ENCODE data around the gene CCDC169.
"Not testable (repeated sequence)": the region's sequence is repeated elsewhere in the genome, so short reads cannot be mapped to it uniquely, and the experiment has no call there.

Gene CCDC169

DNA sequence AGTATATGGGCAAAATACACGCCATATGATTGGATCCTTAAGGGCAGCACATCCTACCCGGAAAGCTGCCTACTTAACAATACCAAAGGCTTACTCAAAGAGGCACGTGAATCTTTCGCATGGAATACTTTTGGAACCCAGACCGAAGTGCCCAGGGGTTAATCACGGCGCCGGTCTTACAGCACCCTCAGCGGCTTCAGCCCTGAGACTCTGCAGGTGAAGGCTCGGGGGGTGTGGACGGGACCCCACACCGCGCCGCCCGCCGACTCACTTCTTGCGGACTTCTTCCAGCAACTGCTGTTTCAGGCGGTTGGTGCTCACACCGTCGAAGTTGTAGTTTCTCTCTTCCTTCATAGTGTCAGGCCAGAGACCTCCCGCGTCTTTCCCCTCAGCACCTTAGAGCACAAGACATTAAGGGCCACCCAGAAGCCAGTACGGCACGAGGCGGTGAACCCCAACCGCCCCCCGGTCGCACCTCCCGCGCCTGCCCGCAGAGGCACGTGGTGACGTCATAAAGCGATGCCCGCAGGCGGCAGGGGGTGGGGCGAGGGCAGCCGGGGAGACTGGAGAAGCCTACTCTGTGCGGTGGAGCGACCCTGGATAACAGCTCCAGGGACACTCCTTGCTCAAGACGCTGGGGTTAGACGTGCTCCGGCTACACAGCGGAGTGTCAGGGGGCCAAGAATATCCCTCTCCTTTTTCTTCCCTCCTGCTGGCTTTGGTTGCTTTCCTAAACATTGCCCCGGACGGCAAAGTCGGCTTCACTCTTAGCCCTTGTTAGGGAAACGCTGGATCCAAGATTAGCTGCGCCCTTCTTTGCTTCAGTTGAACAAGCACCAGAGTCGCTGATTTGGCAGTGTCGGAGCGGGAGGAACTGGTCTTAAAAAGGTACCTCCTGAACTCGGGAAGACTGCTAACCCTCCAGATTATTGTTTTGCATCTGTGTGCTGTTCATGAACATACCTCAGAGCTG is at the start of gene CCDC169:
TSS of gene CCDC169 (minus strand) at position 449 of the 973 bp plus-strand sequence. CDS start at position 354, 95 bp downstream.
- DNase-seq (ENCODE audit: low read depth): peak; percentile 32

DNA sequence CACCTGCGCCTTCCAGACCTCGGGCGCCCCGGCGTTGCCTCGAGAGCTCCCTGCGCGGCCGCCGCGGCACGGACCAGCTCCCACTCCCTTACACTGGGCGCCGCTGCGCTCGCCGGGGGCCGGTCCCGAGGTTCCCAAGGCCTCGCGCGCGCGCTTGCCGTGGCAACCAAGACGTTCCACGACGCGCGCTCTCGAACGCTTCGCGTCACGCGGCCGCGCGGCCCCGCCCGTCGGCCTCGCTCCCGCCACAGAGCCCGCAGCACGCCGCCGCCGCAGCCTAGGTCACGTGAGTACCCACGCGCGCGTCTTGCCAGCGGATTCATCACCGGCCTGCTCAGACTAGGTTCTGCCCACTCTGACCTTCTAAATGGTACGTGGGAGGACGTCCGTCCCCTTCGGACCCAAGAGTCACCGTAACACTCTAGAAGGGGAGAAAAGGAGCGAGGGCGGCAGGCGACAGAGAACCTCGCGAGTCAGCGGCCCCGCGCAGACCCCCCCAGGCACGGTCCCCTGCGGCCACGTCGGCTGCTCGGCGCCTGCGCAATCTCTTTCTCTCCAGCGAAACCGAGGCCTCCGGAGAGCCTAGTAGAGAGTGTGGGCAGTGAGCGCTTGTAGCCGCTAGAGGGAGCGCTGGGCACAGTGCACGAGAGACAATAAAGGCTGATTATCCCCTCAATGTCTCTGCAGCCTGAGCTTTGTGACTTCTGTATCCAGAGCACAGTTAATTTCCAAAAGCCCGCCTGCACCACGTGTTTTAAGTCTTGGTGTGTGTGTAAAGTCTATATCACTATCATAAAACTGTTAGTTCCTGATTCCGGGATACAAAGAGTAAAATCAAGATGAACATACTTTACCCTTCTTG is 48.8 kb upstream of the CCDC169 start, which contains the start of gene SPART:
TSS of gene SPART (minus strand) at position 173 of the 862 bp plus-strand sequence. CDS start 10,564 bp downstream, outside the sequence.
- DNase-seq (ENCODE audit: low read depth): peak; percentile 84

DNA sequence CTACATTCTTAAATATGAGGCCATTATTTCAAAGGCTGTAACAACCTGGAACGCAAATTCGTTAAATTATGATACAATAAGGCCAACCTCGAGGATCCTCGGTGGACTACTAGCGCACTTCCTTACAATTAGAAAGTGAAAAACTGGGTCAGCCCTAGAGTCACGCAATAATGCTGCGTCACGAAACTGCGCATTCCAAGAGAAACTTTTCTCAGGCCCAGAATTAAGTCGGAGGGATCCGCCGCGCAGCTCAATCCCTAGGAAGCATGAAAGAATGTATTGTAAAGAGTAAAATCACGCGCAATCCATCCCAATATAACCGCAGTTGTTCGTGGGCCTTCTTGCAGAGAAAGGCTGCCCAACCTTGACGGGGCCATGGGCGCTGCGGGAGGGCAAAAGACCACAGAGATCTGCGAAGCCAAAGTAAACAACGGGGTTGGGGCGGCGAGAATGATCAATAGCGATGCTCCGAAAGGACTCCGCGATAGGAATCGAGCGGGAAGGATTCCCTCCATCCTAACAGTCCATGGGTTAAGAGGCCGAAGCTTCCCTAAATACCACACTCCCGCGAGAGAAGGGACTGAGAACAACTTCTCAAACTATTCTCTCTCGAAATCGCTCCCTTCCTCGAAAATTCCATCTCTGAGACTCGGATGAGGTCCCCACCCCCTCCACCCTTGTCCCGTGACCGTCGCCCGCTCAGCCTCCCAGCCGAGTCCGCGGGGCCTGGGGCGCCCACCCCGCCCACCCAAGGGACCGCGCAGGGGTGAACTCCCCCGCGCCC is 48.0 kb upstream of the CCDC169 start:
- peak; percentile 74 for DNase-seq (ENCODE audit: low read depth)

DNA sequence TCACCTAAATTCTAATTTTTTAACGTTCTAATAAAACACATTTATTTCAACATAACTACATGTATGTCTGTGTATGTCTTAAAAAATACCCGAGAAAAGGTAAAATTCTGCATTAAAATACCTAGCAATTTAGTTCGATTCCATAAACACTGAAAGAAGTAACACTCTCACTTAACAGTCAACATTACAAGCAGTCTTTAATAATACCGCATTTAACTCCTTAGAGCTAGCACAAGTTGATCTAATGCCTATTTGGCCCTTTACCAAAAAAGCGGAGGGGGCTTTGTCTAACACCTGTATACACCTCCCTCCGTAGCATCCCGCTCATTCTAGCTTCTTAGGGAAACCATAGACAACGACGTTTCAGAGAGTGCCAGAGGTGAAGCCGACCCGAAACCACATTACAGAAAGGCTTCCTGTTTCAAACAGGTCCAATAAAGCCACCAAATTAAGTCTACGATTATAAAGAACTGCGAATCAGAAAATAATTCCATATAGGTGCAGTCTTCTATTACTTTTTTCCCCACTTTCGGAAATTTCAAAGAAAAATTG is 47.3 kb upstream of the CCDC169 start:
- DNase-seq (ENCODE audit: low read depth): no peak

DNA sequence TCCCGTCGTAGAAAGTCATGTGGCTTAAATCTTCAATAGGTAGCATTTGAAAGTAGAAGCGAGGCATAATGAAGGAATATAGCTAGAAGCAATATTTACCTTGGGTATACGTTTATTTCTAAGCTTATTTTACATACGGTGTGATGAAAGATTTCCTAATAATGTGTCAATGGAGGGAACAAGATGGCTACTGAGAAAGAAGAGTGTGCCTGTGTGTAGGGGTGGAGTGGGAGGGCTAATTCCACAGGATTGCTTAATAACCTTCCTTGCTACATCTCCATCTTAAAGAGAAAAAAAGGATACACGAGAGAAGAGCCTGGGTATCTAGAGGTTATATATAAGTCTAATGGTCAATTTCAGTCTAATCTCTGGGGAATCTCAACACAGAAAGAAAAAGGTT is 46.6 kb upstream of the CCDC169 start:
- DNase-seq (ENCODE audit: low read depth): peak; percentile 77

DNA sequence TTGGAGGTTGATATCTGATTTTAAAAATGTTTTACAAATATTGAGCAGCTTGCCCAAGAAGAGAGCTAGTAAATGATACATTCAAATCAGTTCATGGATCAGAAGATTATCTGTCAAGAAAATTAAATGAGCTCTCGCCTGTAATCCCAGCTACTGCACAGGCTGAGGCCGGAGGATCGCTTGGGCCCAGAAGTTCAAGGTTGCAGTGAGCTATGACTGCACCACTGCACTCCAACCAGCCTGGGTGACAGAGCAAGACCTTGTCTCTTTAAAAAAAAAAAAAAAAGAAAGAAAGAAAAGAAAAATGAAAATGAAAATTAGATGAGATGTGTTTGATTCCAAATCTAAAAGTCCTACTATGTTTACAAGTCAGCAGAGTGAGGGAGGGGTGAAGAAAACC is 46.2 kb upstream of the CCDC169 start:
- DNase-seq (ENCODE audit: low read depth): no peak

DNA sequence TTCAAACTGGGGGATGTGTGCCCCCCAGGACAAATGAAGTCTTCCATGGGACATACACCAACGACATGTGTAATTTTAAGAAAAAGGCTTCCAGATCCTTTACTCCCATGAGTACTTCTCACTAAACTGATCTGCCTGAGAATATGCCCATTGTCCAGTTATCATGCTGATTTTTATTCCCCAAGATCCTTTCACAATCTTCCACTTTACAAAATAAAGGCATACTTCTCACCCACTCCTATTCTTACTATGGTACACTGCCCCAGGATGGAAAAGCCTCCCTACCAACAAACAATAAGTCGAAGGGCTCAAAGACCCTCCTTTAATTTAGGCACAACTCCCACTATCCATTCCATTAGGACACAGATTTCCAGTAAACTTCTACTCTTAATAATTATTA is 45.1 kb upstream of the CCDC169 start:
- no peak for DNase-seq (ENCODE audit: low read depth)

DNA sequence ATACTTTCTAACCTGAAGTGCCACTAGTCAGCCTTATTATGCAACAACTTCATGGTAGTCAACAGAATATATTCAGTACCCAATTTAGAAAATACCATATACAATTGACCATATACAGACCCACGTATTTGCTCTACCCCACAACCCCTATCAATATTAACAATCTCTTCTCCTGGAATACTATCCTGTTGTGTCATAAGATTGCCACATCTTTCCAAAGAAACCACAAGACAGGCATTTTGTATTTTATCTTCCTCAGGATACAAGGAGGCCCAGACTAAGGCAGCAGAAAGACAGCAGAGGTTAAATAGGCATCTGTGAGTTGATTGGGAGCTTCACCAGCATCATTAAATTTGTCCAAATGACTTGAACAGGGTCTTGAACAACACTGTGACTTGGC is 44.1 kb upstream of the CCDC169 start:
- DNase-seq (ENCODE audit: low read depth): no peak

DNA sequence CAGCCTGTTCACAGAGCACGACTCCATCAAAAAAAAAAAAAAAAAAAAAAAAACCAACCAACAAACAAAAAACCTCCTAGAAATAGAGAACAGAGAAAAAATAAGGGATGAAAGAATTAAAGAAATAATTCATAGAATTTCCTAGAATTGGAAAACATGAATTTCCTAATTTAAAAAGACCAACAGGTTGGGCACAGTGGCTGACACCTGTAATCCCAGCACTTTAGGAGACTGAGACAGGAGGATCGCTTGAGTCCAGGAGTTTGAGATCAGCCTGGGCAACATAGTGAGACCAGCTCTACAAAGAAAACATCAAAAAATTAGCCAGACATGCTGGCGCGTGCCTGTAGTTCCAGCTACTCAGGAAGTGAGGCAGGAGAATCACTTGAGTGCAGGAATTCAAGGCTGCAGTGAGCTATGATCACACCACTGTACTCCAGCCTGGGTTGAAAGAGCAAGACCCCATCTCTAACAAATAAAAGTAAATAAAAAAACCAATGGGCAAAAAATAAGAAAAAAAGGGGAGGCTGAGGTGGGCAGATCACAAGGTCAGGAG is 42.1 kb upstream of the CCDC169 start:
- DNase-seq (ENCODE audit: low read depth): no peak

DNA sequence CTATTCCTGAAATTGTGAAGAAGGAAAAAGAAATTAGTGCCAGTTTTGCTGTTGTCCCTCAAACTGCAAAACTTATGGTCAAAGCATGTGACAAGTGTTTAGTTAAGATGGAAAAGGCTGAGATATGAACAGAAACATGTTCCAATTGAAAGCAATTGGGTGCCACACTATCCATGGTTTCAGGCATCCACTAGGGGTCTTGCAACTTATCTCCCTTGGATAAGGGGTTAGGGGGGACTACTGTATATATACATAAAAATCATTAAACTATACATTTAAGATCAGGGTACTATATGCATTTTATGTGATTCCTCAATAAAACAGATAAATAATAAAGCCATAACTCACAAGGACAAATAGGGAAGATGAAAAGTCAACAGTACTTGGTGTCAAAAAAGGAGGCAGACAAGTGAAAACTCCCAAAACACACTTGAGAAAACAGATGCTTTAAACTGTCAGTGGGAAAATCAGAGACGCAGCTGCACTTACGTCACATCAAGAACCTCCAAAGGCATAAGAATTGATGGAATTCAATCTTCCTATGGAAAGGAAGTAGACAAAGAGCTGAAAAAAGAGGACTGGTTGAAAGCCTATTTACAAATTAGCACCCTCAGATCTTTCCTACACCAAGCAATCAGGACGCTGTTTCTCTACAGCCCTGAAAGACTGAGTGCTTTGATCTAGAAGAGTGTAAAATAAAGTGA is 40.5 kb upstream of the CCDC169 start:
- no peak for DNase-seq (ENCODE audit: low read depth)

DNA sequence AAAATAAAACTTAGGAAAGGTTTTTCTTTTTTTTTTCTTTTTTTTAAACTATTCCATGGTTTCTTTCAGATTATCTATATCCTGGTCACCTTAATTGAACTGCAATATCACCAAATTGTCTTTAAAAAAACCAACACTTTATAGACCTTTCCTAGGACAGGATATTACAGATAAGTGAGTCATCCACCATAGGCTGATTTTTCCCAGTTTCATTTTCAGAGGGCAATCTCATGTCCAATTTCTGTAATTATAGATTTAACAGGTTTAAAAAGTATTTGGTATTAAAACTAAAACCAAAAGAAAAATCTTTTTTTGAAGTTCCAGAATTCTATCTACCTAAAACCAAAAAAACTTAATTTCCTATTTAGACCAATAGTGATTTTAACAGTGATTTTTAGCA is 35.4 kb upstream of the CCDC169 start:
- no peak for DNase-seq (ENCODE audit: low read depth)

DNA sequence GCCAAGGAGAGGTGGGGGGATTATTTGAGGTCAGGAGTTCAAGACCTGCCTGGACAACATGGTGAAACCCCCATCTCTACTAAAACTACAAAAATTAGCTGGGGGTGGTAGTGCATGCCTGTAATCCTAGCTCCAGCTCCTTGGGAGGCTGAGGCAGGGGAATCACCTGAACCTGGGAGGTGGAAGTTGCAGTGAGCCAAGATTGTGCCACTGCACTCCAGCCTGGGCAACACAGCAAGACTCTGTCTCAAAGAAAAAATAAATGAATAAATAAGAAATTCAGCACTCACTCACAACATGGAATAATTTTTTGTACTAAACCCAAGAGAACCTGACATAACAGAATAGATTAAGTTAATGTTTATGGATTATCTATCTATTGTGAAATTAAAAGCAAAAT is 34.6 kb upstream of the CCDC169 start:
- not testable (repeated sequence) for DNase-seq (ENCODE audit: low read depth)

DNA sequence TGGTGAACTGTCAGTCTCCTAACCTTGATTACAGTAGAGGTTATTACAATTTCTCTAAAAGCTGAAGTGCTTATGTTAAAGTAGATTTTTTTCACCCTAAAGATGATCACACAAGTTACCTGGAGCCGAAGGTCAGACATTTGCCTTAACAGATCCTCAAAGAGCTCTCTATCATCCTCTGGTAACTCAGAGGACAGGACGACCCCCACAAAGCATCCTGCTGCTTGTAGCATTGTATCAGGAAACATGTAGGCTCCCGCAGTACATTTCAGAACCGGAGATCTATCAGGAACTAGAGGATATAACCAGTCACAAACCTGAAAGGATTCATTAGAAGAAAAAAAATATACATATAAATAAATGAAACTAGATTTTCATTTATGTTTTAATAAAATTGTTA is 33.7 kb upstream of the CCDC169 start:
- no peak for DNase-seq (ENCODE audit: low read depth)

DNA sequence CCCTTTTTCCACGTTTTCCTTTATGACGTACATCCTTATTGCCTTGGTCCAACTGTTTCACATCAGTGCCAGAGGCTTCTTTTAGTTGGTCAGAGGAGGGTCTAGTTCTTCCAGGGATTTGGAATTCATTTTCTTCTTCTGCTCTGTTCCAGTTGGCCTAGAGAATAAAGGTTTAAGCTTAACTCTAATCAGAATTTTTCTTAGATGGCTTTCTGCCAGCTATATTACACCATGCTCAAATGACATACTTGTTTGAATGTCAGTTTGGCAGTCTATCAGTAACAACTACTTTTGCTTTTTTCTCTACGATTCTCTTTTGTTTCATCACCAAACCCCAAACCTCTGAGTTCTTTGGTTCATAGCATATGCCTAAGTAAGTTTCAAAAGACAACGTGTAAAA is 31.7 kb upstream of the CCDC169 start:
- DNase-seq (ENCODE audit: low read depth): peak; percentile 57

DNA sequence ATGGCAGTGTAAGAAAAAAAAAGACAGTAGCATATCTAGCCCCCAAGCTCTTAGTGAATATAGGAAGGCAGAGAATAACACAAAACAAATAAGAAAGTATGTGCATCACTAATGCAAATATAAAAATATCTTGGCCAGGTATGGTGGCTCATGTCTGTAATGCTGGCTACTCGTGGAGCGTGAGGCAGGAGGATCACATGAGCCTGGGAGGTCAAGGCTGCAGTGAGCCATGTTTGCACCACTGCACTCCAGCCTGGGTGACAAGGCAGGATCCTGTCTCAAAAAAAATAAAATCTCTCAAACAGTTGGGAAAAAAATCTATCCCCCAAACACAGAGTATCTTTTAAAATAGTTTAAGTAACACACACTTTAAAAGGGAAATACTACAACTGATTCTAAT is 31.2 kb upstream of the CCDC169 start:
- no peak for DNase-seq (ENCODE audit: low read depth)

DNA sequence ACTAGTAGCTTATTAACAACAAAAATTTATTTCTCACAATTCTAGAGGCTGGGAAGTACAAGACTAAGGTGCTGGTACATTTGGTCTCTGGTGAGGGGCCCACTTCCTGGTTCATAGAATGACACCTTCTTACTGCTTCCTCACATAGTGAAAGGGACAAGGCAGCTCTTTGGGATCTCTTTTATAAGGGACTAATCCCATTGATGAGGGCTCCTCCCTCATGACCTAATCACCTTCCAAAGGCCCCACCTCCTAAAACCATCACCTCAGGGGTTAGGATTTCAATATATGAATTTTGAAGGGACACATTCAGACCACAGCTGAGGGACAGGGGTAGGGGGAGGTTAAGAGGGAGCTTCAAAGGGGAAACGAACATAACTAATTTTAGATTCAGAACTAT is 28.3 kb upstream of the CCDC169 start:
- DNase-seq (ENCODE audit: low read depth): no peak

DNA sequence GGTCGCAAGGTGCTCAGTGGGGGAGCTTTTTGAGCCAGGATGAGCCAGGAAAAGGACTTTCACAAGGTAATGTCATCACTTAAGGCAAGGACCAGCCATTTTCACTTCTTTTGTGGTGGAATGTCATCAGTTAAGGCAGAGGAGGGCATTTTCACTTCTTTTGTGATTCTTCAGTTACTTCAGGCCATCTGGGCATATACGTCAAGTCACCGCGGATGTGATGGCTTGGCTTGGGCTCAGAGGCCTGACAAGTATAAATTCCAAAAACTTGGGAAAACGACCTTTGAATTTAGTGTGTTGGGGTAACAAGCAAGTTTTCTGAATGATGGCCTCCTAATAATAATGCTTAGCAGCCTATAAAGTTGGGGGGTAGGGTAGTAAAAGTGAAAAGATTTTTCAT is 27.3 kb upstream of the CCDC169 start:
- not testable (repeated sequence) for DNase-seq (ENCODE audit: low read depth)

DNA sequence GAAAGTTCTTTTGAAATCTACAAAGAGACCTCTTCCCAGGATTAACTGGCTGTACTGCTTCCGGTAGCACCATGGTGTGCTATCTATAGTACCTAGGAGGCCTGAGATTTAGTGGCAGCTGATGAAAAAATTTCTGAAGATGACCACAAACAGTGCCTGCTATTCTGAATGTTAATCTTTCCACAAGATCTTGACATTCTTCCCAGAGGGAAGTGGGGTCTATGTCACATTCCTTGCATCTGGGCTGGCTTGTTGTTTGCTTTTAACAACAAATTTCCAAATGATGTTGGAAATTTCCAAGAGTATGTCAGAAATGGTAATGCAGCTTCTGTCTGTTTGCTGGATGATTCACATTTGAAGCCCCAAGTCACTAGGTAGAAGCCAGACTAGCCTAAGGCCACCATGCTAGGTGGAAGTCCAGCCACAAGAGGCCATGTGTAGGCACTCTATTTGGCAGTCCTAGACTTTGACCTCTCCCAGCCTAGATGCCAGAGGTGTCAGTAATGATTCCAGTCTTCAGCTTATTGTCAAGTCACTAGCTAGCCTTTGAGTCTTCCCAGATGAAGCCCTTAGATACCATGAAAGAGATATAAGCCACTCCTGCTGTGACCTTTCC is 26.4 kb upstream of the CCDC169 start:
- no peak for DNase-seq (ENCODE audit: low read depth)

DNA sequence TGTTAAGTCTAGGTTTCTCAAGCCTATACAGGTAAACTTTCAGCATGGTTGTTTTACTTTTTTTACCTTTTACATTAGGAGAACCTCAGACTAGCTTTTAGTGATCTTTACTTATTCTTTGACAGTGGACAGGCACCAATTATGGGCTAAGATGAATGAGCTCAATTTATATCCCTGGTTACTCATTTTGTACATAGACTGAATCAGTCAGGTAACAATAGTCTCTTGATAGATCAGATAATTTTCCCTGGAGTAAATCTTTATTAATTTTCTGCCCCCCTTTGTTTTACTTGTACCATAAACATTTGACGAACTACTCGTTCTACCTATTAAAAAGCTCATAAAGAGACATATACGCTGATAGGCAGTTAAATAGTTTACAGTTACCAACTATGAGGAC is 25.8 kb upstream of the CCDC169 start:
- no peak for DNase-seq (ENCODE audit: low read depth)

DNA sequence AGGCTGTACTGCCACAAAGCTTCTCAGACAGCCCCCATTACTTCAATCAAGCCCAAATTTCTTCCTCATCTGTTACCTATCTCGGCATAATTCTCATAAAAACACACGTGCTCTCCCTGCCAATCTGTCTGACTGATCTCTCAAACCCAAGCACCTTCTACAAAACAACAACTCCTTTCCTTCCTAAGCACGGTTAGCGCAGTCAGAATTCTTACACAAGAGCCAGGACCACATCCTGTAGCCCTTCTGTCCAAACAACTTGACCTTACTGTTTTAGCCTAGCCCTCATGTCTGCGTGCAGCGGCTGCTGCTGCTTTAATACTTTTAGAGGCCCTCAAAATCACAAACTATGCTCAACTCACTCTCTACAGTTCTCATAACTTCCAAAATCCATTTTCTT is 22.2 kb upstream of the CCDC169 start:
- not testable (repeated sequence) for DNase-seq (ENCODE audit: low read depth)
